Measurements from ENCODE around the gene MTMR10. TPM values are rescaled to one million over a fixed set of nuclear protein-coding genes. Genes with fewer than 3 reads are reported as not detected.

MTMR10 gene
- total RNA-seq, 1 donor from 2014 or later = 6.6 TPM

DNA sequence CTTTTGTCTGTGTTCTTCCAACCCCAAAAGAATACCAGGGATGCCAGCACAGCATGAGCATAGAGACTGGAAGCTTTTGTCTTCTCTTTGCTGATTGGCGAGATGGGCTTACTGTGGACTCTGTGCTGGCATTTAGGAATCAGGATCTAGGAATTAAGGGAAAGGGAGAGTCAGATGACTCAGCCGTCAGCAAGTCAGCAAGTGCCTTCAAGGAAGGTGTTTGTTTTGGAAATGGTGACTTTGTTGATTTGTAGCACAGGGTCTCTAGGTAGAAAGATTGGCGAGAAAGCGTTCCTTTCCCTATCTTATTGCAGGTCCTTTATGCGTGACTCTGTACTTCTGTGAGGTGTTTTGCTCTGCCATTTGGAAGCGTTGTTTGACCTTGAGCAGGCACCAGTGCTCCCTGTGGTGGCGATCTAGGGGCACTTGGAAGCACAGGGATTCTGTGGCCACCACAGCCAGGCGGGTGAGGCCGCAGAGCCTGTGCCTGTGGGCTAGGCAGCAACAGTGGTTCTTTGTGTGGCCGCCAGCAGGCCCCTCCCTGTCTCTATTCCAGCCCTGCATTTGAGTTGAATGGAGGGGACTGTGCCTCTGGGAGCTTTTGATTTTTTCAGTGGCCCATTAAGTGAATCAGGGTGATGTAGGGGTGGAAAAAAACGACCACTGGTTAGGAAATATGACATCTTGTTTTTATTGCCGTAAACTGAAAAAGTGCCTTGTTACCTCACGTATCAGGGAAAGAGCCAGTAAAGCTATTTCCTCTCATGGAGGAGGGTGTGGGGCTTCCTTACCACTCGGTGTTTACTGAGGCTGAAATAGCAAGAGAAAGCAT lies 68.7 kb downstream of the MTMR10 start:
- FAIRE-seq (no peak), DNase-seq (ENCODE audit: low read depth) (peak; percentile 70)
- peaks cover 33% of the 10 kb centered on the region for H3K36me3 ChIP-seq (ENCODE audit: control insufficient read depth, insufficient read depth, low read length)
- no peak overlapping the region for H3K4me3 ChIP-seq (ENCODE audit: low read depth, low read length)
- no peak for TF ChIP-seq CTCF (IDR thresholded peaks at IDR 0.05; ENCODE audit: insufficient read depth, low read length, severe bottlenecking)
- no peaks in the 10 kb centered on the region for H3K27me3 ChIP-seq (ENCODE audit: control insufficient read depth, insufficient read depth, low read length)

DNA sequence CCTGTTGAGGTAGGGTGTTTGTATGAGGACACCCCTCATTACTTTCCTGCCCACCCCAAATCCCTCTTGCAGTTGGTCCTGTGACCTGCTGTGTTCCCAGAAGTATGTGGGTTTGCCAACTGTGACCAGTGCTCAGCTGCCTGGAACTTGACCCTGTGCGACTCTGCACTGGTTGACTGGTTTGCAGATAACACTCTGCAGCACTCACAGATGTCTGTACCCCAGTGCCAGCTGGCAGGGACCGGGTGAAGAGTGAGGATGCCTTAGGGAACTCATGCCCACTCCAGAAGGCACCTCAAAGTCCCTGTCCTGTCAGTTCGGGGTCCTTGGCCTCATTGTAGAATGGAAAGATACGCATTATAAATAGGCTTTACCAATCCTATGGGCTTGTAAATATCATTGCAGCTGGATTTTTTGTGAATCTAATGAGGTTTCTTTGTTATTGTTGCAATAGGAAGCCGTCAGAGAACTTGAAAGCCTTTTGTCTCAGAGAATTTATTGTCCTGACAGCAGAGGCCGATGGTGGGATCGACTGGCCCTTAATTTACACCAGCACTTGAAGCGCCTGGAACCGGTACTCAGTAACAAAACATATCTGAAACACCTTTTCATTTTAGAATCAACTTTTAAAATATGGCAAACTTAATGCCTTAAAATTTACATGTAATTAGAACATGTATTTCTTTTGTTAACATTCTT lies 69.5 kb downstream of the MTMR10 start:
- H3K36me3 ChIP-seq (ENCODE audit: control insufficient read depth, insufficient read depth, low read length) = peaks cover 30% of the 10 kb centered on the region
- FAIRE-seq (no peak), DNase-seq (ENCODE audit: low read depth) (no peak)
- H3K27me3 ChIP-seq (ENCODE audit: control insufficient read depth, insufficient read depth, low read length) = no peaks in the 10 kb centered on the region
- no peak overlapping the region for H3K4me3 ChIP-seq (ENCODE audit: low read depth, low read length)
- no peak for TF ChIP-seq CTCF (IDR thresholded peaks at IDR 0.05; ENCODE audit: insufficient read depth, low read length, severe bottlenecking)

GRCh38 chr15:30921106-30921505 lies 70.3 kb downstream of the MTMR10 start:
- Histone ChIP-seq H3K27me3 (ENCODE audit: control insufficient read depth, insufficient read depth, low read length) (no peaks in the 10 kb centered on the region), H3K4me3 (ENCODE audit: low read depth, low read length) (no peak overlapping the region), H3K36me3 (ENCODE audit: control insufficient read depth, insufficient read depth, low read length) (peaks cover 27% of the 10 kb centered on the region)
- DNase-seq (ENCODE audit: low read depth) (no peak), FAIRE-seq (no peak)
- TF ChIP-seq CTCF (IDR thresholded peaks at IDR 0.05; ENCODE audit: insufficient read depth, low read length, severe bottlenecking) = no peak

DNA sequence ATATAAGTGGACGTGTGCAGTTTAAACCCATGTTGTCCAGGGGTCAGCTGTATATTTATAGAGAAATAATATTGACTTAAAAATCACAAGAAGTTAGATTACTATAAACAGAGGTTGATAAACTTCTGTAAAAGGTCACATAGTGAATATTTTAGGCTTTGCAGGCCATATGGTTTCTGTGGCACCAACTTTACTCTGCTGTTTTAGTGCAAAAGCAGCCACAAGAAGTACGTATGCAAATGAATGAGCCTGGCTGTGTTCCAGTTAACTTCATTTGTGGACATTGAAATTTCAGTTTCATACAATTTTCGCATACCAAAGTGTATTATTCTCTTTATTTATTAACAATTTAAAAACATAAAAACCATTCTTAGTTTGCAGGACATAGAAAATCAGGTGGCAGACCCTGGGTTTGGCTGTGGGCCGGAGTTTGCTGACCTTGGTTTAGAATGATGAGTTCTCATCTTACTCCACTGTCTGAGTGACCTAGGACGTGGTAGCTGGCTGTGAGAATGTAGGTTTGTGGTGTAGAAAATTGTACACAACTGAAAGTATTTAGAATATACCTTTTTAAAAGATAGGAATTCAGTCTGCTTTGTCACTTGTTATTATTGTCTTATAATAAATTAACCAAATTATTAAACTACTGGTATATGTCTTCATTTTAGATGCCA lies 71.4 kb downstream of the MTMR10 start:
- Histone ChIP-seq H3K36me3 (ENCODE audit: control insufficient read depth, insufficient read depth, low read length) (peaks cover 20% of the 10 kb centered on the region), H3K27me3 (ENCODE audit: control insufficient read depth, insufficient read depth, low read length) (no peaks in the 10 kb centered on the region)
- no peak for FAIRE-seq

GRCh38 chr15:30918366-30918765 lies 73.1 kb downstream of the MTMR10 start:
- no peaks in the 10 kb centered on the region for H3K27me3 ChIP-seq (ENCODE audit: control insufficient read depth, insufficient read depth, low read length)
- TF ChIP-seq CTCF (IDR thresholded peaks at IDR 0.05; ENCODE audit: insufficient read depth, low read length, severe bottlenecking) = no peak
- FAIRE-seq = no peak
- no peak for DNase-seq (ENCODE audit: low read depth)
- no peak overlapping the region for H3K4me3 ChIP-seq (ENCODE audit: low read depth, low read length)
- peaks cover 14% of the 10 kb centered on the region for H3K36me3 ChIP-seq (ENCODE audit: control insufficient read depth, insufficient read depth, low read length)

More for the DNA sequence above, 71.4 kb downstream of the MTMR10 start:
- H3K4me3 ChIP-seq (ENCODE audit: low read depth, low read length) = no peak overlapping the region
- no peak for TF ChIP-seq CTCF (IDR thresholded peaks at IDR 0.05; ENCODE audit: insufficient read depth, low read length, severe bottlenecking)
- DNase-seq (ENCODE audit: low read depth) = no peak

Data from bronchial epithelial cell (primary cell).